K562 (cell line): ENCODE measurements around the gene ST6GALNAC2. TPM values are rescaled to one million over a fixed set of nuclear protein-coding genes. Genes with fewer than 3 reads are reported as not detected.
A peak's percentile ranks its signal among the peaks of the same experiment; 100 is the strongest.

ENCODE experiments used
- ATAC-seq: fragments of 200-7000 bp; cut with Tn5 transposase; 3 replicates; pipeline ENCODE4 v1.9.1; 2020; ENCODE audit warnings: moderate library complexity
- BruUV-seq: library from RNA; stranded (reverse); fragments of 400-500 nt; replicated peaks from 2 replicates; lab custom pipeline; 2021; lab: Mats Ljungman, UMichigan
- CTCF ChIA-PET: fragments of 300-600 bp; formaldehyde crosslinking; extraction: SDS; loops from one replicate; lab custom pipeline; 2021; ENCODE audit warnings: low intra/inter-chr PET ratio; lab: Yijun Ruan, JAX
- POLR2A ChIA-PET: fragments of 300-600, 350-650 bp; sonication (Branson Sonifier 250); formaldehyde crosslinking; extraction: SDS; loops from one replicate; lab custom pipeline; 2021; ENCODE audit warnings: antibody characterized with exemption, inconsistent platforms; lab: Yijun Ruan, JAX
- DNase-seq, 4 experiments: peaks; one replicate each; pipeline versions ENCODE4 v3.0.0 to v3.0.0-alpha.2; 2011 to 2018; ENCODE audit warnings: low spot score in 3 of 4, mixed read lengths in 3 of 4; ENCODE audit errors: extremely low read depth in 1 of 4
- FAIRE-seq: peaks from 2 replicates; lab custom pipeline; 2011; peaks lifted over from hg19 to GRCh38; lab: Jason Lieb, UNC
- H2AFZ ChIP-seq: 2 replicates; pipeline ENCODE4 v1.6.0; 2011; ENCODE audit warnings: low read depth, low read length, control low read depth, inconsistent platforms
- H3K27ac ChIP-seq: fragments of 200-600 bp; 3 replicates; pipeline ENCODE4 v1.8.0; 2011; ENCODE audit warnings: low read depth, mild to moderate bottlenecking, control low read depth, inconsistent platforms, low read length, moderate library complexity, mixed read lengths; ENCODE audit errors: extremely low read depth
- H3K27me3 ChIP-seq, 2 experiments: fragments of 300-600 bp in 1 of 2; 2 replicates in 1 of 2; 3 replicates in 1 of 2; pipeline versions ENCODE4 v1.6.0 to v1.8.0; 2011; ENCODE audit warnings: inconsistent platforms in 2 of 2, low read length in 2 of 2, mild to moderate bottlenecking in 1 of 2, mixed read lengths in 1 of 2, moderate library complexity in 1 of 2; ENCODE audit not compliant: control insufficient read depth in 2 of 2, insufficient read depth in 2 of 2
- H3K36me3 ChIP-seq: fragments of 300-600 bp; 3 replicates; pipeline ENCODE4 v1.8.0; 2011; ENCODE audit warnings: mild to moderate bottlenecking, low read length, inconsistent platforms; ENCODE audit not compliant: control insufficient read depth, insufficient read depth
- H3K4me1 ChIP-seq, 2 experiments: fragments of 200-600 bp in 1 of 2; replicated peaks in 1 of 2; 2 replicates in 1 of 2; 3 replicates in 1 of 2; pipeline versions ENCODE4 v1.5.1 to v1.8.0; 2011; ENCODE audit warnings: inconsistent platforms in 2 of 2, low read length in 2 of 2, mild to moderate bottlenecking in 1 of 2, mixed read lengths in 1 of 2, moderate library complexity in 1 of 2; ENCODE audit not compliant: control insufficient read depth in 2 of 2, insufficient read depth in 2 of 2
- H3K4me2 ChIP-seq: 2 replicates; pipeline ENCODE4 v1.6.1; 2011; ENCODE audit warnings: low read length, control low read depth, inconsistent platforms, mixed read lengths; ENCODE audit not compliant: insufficient read depth
- H3K4me3 ChIP-seq: fragments of 200-600 bp; sonication (generic), shearing (Covaris generic); 2 replicates; pipeline ENCODE4 v1.5.1; 2016; ENCODE audit warnings: control low read depth, inconsistent platforms
- H3K79me2 ChIP-seq: fragments of 200-600 bp; 3 replicates; pipeline ENCODE4 v1.8.0; 2011; ENCODE audit warnings: low read length, inconsistent platforms; ENCODE audit not compliant: control insufficient read depth, insufficient read depth
- H3K9ac ChIP-seq, 2 experiments: 2 replicates each; pipeline versions ENCODE4 v1.6.0 to v1.6.1; 2011; ENCODE audit warnings: low read depth in 2 of 2, low read length in 2 of 2, control low read depth in 1 of 2, inconsistent platforms in 1 of 2, mild to moderate bottlenecking in 1 of 2, mixed read lengths in 1 of 2; ENCODE audit not compliant: insufficient read depth in 1 of 2
- H3K9me1 ChIP-seq: one replicate; pipeline ENCODE4 v1.6.0; 2011; ENCODE audit warnings: inconsistent platforms, mild to moderate bottlenecking, low read length, moderate library complexity; ENCODE audit not compliant: control insufficient read depth, insufficient read depth
- H3K9me3 ChIP-seq: replicated peaks from 2 replicates; pipeline ENCODE4 v1.5.1; 2011; ENCODE audit warnings: low read depth, low read length, inconsistent platforms; ENCODE audit not compliant: control insufficient read depth, insufficient read depth
- H4K20me1 ChIP-seq: replicated peaks from 2 replicates; pipeline ENCODE4 v1.6.1; 2011; ENCODE audit warnings: low read length, inconsistent platforms, mixed read lengths; ENCODE audit not compliant: control insufficient read depth, insufficient read depth
- BDP1 ChIP-seq: IDR thresholded peaks from 3 replicates; pipeline ENCODE4 v1.6.1; 2011; ENCODE audit not compliant: insufficient read length, insufficient read depth
- CREB3 ChIP-seq: fragments of 450-650 bp; conservative IDR thresholded peaks from 2 replicates; pipeline ENCODE4 v1.6.1; 2016; ENCODE audit warnings: missing genetic modification characterization, low read depth, mild to moderate bottlenecking, missing compliant biosample characterization, moderate library complexity
- JUND ChIP-seq, 2 experiments: IDR thresholded peaks; 2 replicates in 1 of 2; 3 replicates in 1 of 2; pipeline ENCODE4 v1.6.1; 2011; ENCODE audit warnings: borderline replicate concordance in 2 of 2, low read depth in 2 of 2, low read length in 2 of 2, improper control_type of control experiment in 1 of 2, missing biosample characterization in 1 of 2, missing genetic modification characterization in 1 of 2, missing genetic modification reagents in 1 of 2
- MCM2 ChIP-seq: fragments of 450-650 bp; IDR thresholded peaks from 2 replicates; pipeline ENCODE4 v1.6.1; 2017; ENCODE audit warnings: low read depth, mild to moderate bottlenecking
- RCOR1 ChIP-seq, 2 experiments: IDR thresholded peaks; 2 replicates each; pipeline ENCODE4 v1.6.1; 2012; ENCODE audit warnings: low read depth in 2 of 2, low read length in 2 of 2, borderline replicate concordance in 1 of 2, improper control_type of control experiment in 1 of 2
- ZNF121 ChIP-seq: sonication (generic); formaldehyde crosslinking; conservative IDR thresholded peaks from 2 replicates; pipeline ENCODE4 v1.8.0; 2022; ENCODE audit warnings: missing genetic modification reagents
- ZNF408 ChIP-seq: fragments of 250-450 bp; sonication (Bioruptor Pico); IDR thresholded peaks from 2 replicates; pipeline ENCODE4 v1.4.0; 2020; ENCODE audit warnings: low read depth, mild to moderate bottlenecking, moderate library complexity
- WGBS: fragments of 100-300 bp; shearing (Covaris generic); methylation state at CpG from one replicate; pipeline ENCODE4 v1.1.6; 2016; ENCODE audit warnings: low coverage, mixed read lengths; ENCODE audit not compliant: insufficient coverage; ENCODE audit errors: missing lambda C conversion rate; 5-methylcytosine and 5-hydroxymethylcytosine counted together
- in situ Hi-C: fragments of 300-500 bp; cut with MboI; formaldehyde crosslinking; loops from 4 replicates; pipeline ENCODE4 v1.15.0; 2018; ENCODE audit warnings: inconsistent platforms, mixed read lengths
- intact Hi-C: fragments of 100-400 bp; cut with micrococcal nuclease; formaldehyde crosslinking; loops from 2 replicates; pipeline ENCODE4 v1.14.2; 2022
- polyA plus RNA-seq, 8 experiments: library from polyadenylated mRNA; depleted of rRNA in 4 of 8; stranded (reverse) in 5 of 8; unstranded in 3 of 8; fragments of >200 nt; fragmentation: Nextera tagmentation in 2 of 8; fragmentation: Illumina TruSeq in 1 of 8; extraction: Ambion mirVana in 2 of 8; extraction: Trizol in 1 of 8; gene quantifications; 2 replicates each; pipeline versions ENCODE4 v1.2.1 to v1.2.3, GENCODE V29; 2011 to 2014; ENCODE audit warnings: inconsistent platforms in 1 of 8, missing spikeins in 1 of 8
- total RNA-seq, 7 experiments: library from RNA; depleted of rRNA in 6 of 7; stranded (reverse); fragments of >200 nt in 6 of 7; fragmentation: Illumina TruSeq in 2 of 7; extraction: Trizol in 2 of 7; gene quantifications; 2 replicates each; pipeline versions ENCODE4 v1.2.1 to v1.2.3, GENCODE V29; 2011 to 2021; ENCODE audit warnings: low replicate concordance in 1 of 7
- TF ChIP-seq, protein P1 (sequence below), 2 experiments: IDR thresholded peaks; 2 replicates each; pipeline ENCODE4 v1.6.1; 2011; ENCODE audit warnings: borderline replicate concordance in 1 of 2, control low read depth in 1 of 2, low read depth in 1 of 2, low read length in 1 of 2, mild to moderate bottlenecking in 1 of 2, mixed read lengths in 1 of 2, moderate library complexity in 1 of 2; ENCODE audit not compliant: insufficient read depth in 1 of 2, insufficient read length in 1 of 2, poor library complexity in 1 of 2, severe bottlenecking in 1 of 2; ENCODE audit errors: extremely low read depth in 1 of 2

The ST6GALNAC2 gene
- total and polyA plus RNA-seq, 9 of the 15 experiments (the other 6 are each of a cell fraction or from before 2014, with no cell fraction given), result 0.18 TPM; not detected in 8

DNA sequence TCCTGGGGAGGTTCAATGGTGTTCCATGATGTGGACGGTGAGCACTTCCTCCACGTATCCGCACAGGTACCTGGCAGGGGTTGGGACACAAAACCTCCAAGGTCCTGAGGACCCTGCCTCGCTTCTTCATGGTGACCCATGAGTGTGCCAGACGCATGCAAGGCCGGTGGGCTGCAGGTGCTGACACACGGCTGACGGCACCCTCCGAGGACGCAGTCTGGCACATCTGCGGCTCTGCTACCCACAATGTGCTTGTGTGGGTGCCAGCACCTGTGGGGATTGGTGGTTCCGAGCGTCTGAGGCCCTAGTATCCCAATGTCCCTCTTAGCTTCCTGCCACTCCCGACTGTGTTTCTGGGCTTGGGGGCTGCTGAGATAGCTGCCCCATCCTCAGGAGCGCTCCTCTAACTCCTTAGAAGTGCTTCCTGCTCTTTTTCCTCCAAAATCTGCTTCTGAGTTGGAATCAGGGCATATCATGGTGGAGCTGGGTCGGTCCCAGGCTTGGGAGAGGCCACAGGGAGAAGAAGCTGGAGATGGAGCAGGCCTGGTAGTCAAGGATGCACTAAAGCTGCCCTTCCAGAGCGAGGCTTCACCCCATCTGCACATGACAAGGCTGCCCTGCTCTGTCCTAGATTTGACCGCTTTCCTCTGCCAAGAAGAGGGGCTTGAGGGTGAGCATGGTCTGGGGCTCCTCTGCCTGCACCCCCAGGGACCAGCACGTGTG lies 49.7 kb downstream of the ST6GALNAC2 start:
- H3K36me3 ChIP-seq, result no peaks in the 10 kb centered on the region
- BruUV-seq, result no TSS peak
- TF ChIP-seq ZNF121 (CRISPR knock-in tag) (no peak), ZNF408 (no peak), MCM2 (no peak), JUND (IDR thresholded peaks at IDR 0.05; ENCODE audit: borderline replicate concordance, low read depth, low read length) (no peak), JUND (tag; IDR thresholded peaks at IDR 0.05; ENCODE audit: borderline replicate concordance, low read depth, low read length) (no peak), CREB3 (no peak), RCOR1 (IDR thresholded peaks at IDR 0.05; ENCODE audit: borderline replicate concordance in 1 of 2, low read depth in 2 of 2, low read length in 2 of 2) (no peak), BDP1 (no peak)
- TF ChIP-seq, protein P1, sequence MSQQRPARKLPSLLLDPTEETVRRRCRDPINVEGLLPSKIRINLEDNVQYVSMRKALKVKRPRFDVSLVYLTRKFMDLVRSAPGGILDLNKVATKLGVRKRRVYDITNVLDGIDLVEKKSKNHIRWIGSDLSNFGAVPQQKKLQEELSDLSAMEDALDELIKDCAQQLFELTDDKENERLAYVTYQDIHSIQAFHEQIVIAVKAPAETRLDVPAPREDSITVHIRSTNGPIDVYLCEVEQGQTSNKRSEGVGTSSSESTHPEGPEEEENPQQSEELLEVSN (IDR thresholded peaks at IDR 0.05; ENCODE audit: borderline replicate concordance in 1 of 2, extremely low read depth in 1 of 2, insufficient read depth in 1 of 2, insufficient read length in 1 of 2, low read depth in 1 of 2, low read length in 1 of 2, poor library complexity in 1 of 2, severe bottlenecking in 1 of 2), result no peak
- no peaks in the 10 kb centered on the region for H3K79me2 ChIP-seq
- no peaks in the 10 kb centered on the region for H3K9me1 ChIP-seq
- POLR2A ChIA-PET, result interaction anchor here (0.7 to 1.4 kb wide), 4 partner anchors 13 to 199 kb away, joined by 3 to 5 read pairs (median 3); no protein-coding TSS in a partner anchor
- DNase-seq (no peak), FAIRE-seq (no peak), ATAC-seq (no peak)
- peak overlapping the region in 1 of 2 experiments; percentile 48; a peak in 2 of 4 replicates for H3K9ac ChIP-seq
- H3K27me3 ChIP-seq, result no peaks in the 10 kb centered on the region
- H3K4me3 ChIP-seq, result no peak overlapping the region
- H3K9me3 ChIP-seq, result no peaks in the 10 kb centered on the region
- H4K20me1 ChIP-seq, result no peaks in the 10 kb centered on the region
- in situ Hi-C loops, result no loop called here
- no peak overlapping the region for H2AFZ ChIP-seq
- 58% methylated on average over 19 of the region's 19 CpGs for WGBS
- peaks cover 10 to 50% of the 10 kb centered on the region in 2 experiments; a peak in 4 of 5 replicates for H3K4me1 ChIP-seq
- CTCF ChIA-PET, result no interaction called here
- no peak overlapping the region for H3K27ac ChIP-seq
- intact Hi-C loops, result no loop called here
- no peak overlapping the region for H3K4me2 ChIP-seq
